Dermis blood vessel endothelial cell (primary cell): ENCODE measurements around the gene DPEP1. TPM values are rescaled to one million over a fixed set of nuclear protein-coding genes. Genes with fewer than 3 reads are reported as not detected.
"Not testable (repeated sequence)": the region's sequence is repeated elsewhere in the genome, so short reads cannot be mapped to it uniquely, and the experiment has no call there.

Source experiments
- DNase-seq: peaks from one replicate; pipeline ENCODE4 v3.0.0; 2010
- total RNA-seq: library from RNA; depleted of rRNA; stranded (reverse); fragments of >200 nt; gene quantifications from 2 replicates; pipeline ENCODE4 v1.2.3, GENCODE V29; 2014

The DPEP1 gene
- total RNA-seq, 1 donor from 2014 or later = 2.7 TPM

- DNase-seq = no peak
These were observed 40.3 kb downstream of the DPEP1 start for GRCh38 chr16:89653656-89654295.

- DNase-seq = no peak
These were observed 41.7 kb downstream of the DPEP1 start for GRCh38 chr16:89655062-89655643.

- DNase-seq = no peak
These were observed 43.1 kb downstream of the DPEP1 start for GRCh38 chr16:89656435-89657121.

- DNase-seq = peak; percentile 90
These were observed 44.2 kb downstream of the DPEP1 start, which contains the start of the genes CHMP1A and SPATA33 for GRCh38 chr16:89657442-89658220. CHMP1A (minus strand) TSS chr16:89657708; CDS start chr16:89657588, 120 bp downstream. SPATA33 (plus strand) TSS chr16:89657836; CDS start chr16:89657912, 76 bp downstream.

GRCh38 chr16:89658221-89658879, 44.9 kb downstream of the DPEP1 start:
- peak; percentile 33 for DNase-seq

GRCh38 chr16:89660146-89660545, 46.7 kb downstream of the DPEP1 start:
- no peak for DNase-seq

- no peak for DNase-seq
These were observed 47.8 kb downstream of the DPEP1 start for GRCh38 chr16:89661215-89661614.

GRCh38 chr16:89664238-89664637, 50.8 kb downstream of the DPEP1 start:
- DNase-seq = not testable (repeated sequence)

GRCh38 chr16:89667000-89667399, 53.6 kb downstream of the DPEP1 start:
- peak; percentile 63 for DNase-seq

- DNase-seq = no peak
These were observed 54.2 kb downstream of the DPEP1 start for GRCh38 chr16:89667633-89668032.

- no peak for DNase-seq
These were observed 55.3 kb downstream of the DPEP1 start for GRCh38 chr16:89668790-89669158.

GRCh38 chr16:89669755-89670154, 56.3 kb downstream of the DPEP1 start:
- DNase-seq = no peak

- peak; percentile 38 for DNase-seq
These were observed 57.3 kb downstream of the DPEP1 start for GRCh38 chr16:89670496-89671431.

GRCh38 chr16:89671565-89671964, 58.1 kb downstream of the DPEP1 start:
- not testable (repeated sequence) for DNase-seq

- peak; percentile 47 for DNase-seq
These were observed 58.9 kb downstream of the DPEP1 start for GRCh38 chr16:89672177-89672941.

GRCh38 chr16:89678258-89678657, 64.8 kb downstream of the DPEP1 start:
- no peak for DNase-seq

GRCh38 chr16:89685916-89686315, 72.5 kb downstream of the DPEP1 start:
- no peak for DNase-seq

- DNase-seq = peak; percentile 92
These were observed 73.2 kb downstream of the DPEP1 start, which contains the start of gene CDK10 for GRCh38 chr16:89686520-89687091. CDK10 (plus strand) TSS chr16:89686689; CDS start chr16:89686711, 22 bp downstream.

GRCh38 chr16:89687092-89687940, 73.9 kb downstream of the DPEP1 start:
- DNase-seq = peak; percentile 56
